ENCODE results near the gene UBASH3B. TPM values are rescaled to one million over a fixed set of nuclear protein-coding genes. Genes with fewer than 3 reads are reported as not detected.

The UBASH3B gene
- total RNA-seq, 2 experiments from 2014 or later = 54.7 to 73.0 TPM

GRCh38 chr11:122671400-122671891 is 15.9 kb downstream of the UBASH3B start:
- Histone ChIP-seq H2AFZ (ENCODE audit: low read length) (no peak overlapping the region), H3K4me1 (ENCODE audit: insufficient read depth, low read length, poor library complexity, severe bottlenecking) (peaks cover 99% of the 10 kb centered on the region), H3K4me2 (ENCODE audit: low read length) (no peak overlapping the region), H4K20me1 (ENCODE audit: insufficient read depth, low read length) (no peaks in the 10 kb centered on the region), H3K36me3 (ENCODE audit: insufficient read depth, low read length) (peaks cover 40% of the 10 kb centered on the region), H3K4me3 (ENCODE audit: low read depth, low read length, poor library complexity, severe bottlenecking) (no peak overlapping the region), H3K27ac (ENCODE audit: low read depth, low read length, poor library complexity, severe bottlenecking) (peak overlapping the region; percentile 36), H3K79me2 (ENCODE audit: insufficient read depth, low read depth, low read length) (peaks cover 68% of the 10 kb centered on the region), H3K9me2 (ENCODE audit: insufficient read depth, low read length) (no peaks in the 10 kb centered on the region), H3K9me3 (ENCODE audit: low read length) (peaks cover 7% of the 10 kb centered on the region; the same call in 1 of the 2 replicates)
- CTCF ChIA-PET (ENCODE audit: unreplicated experiment) = interaction anchor here (1.0 kb wide), 1 partner anchor 85 kb away, joined by 3 read pairs; no protein-coding TSS in a partner anchor
- intact Hi-C loops (cut with micrococcal nuclease; ENCODE audit: unreplicated experiment) = no loop called here
- POLR2A ChIA-PET = interaction anchor here (1.1 to 10.9 kb wide), 4 partner anchors 14 to 76 kb away, joined by 5 to 175 read pairs (median 57); partner anchors contain the start of gene UBASH3B
- TF ChIP-seq EZH2phosphoT487 (IDR thresholded peaks at IDR 0.05; ENCODE audit: borderline replicate concordance, low read depth, low read length) = no peak
- TF ChIP-seq CTCF (conservative IDR thresholded peaks at IDR 0.05; ENCODE audit: low read length) = no peak
- BruUV-seq (replicated peaks) = no TSS peak
- peak; percentile 50 for DNase-seq (ENCODE audit: low spot score)

GRCh38 chr11:122672892-122673291 is 17.4 kb downstream of the UBASH3B start:
- no peak overlapping the region for H3K27ac ChIP-seq (ENCODE audit: low read depth, low read length, poor library complexity, severe bottlenecking)
- peaks cover 7% of the 10 kb centered on the region; the same call in 1 of the 2 replicates for H3K9me3 ChIP-seq (ENCODE audit: low read length)
- no TSS peak for BruUV-seq (replicated peaks)
- CTCF ChIA-PET (ENCODE audit: unreplicated experiment) = no interaction called here
- H4K20me1 ChIP-seq (ENCODE audit: insufficient read depth, low read length) = no peaks in the 10 kb centered on the region
- no peak for TF ChIP-seq CTCF (conservative IDR thresholded peaks at IDR 0.05; ENCODE audit: low read length)
- no peak for TF ChIP-seq EZH2phosphoT487 (IDR thresholded peaks at IDR 0.05; ENCODE audit: borderline replicate concordance, low read depth, low read length)
- no peak overlapping the region for H3K4me3 ChIP-seq (ENCODE audit: low read depth, low read length, poor library complexity, severe bottlenecking)
- peaks cover 39% of the 10 kb centered on the region for H3K36me3 ChIP-seq (ENCODE audit: insufficient read depth, low read length)
- POLR2A ChIA-PET = interaction anchor here (0.9 to 6.4 kb wide), 4 partner anchors 17 to 73 kb away, joined by 4 to 57 read pairs (median 10); partner anchors contain the start of gene UBASH3B
- no peaks in the 10 kb centered on the region for H3K9me2 ChIP-seq (ENCODE audit: insufficient read depth, low read length)
- peaks cover 60% of the 10 kb centered on the region for H3K79me2 ChIP-seq (ENCODE audit: insufficient read depth, low read depth, low read length)
- intact Hi-C loops (cut with micrococcal nuclease; ENCODE audit: unreplicated experiment) = no loop called here
- H2AFZ ChIP-seq (ENCODE audit: low read length) = no peak overlapping the region
- H3K4me1 ChIP-seq (ENCODE audit: insufficient read depth, low read length, poor library complexity, severe bottlenecking) = peaks cover 85% of the 10 kb centered on the region
- DNase-seq (ENCODE audit: low spot score) = no peak
- H3K4me2 ChIP-seq (ENCODE audit: low read length) = no peak overlapping the region

- DNase-seq (ENCODE audit: low spot score) = no peak
- H3K4me3 ChIP-seq (ENCODE audit: low read depth, low read length, poor library complexity, severe bottlenecking) = no peak overlapping the region
- no TSS peak for BruUV-seq (replicated peaks)
- H3K27ac ChIP-seq (ENCODE audit: low read depth, low read length, poor library complexity, severe bottlenecking) = peak overlapping the region; percentile 26
- H2AFZ ChIP-seq (ENCODE audit: low read length) = no peak overlapping the region
- TF ChIP-seq CTCF (conservative IDR thresholded peaks at IDR 0.05; ENCODE audit: low read length) = no peak
- no peak for TF ChIP-seq EZH2phosphoT487 (IDR thresholded peaks at IDR 0.05; ENCODE audit: borderline replicate concordance, low read depth, low read length)
- H3K4me1 ChIP-seq (ENCODE audit: insufficient read depth, low read length, poor library complexity, severe bottlenecking) = peaks cover 76% of the 10 kb centered on the region
- H3K4me2 ChIP-seq (ENCODE audit: low read length) = peak overlapping the region; percentile 30; the same call in 1 of the 2 replicates
- ChIA-PET CTCF (ENCODE audit: unreplicated experiment) (interaction anchor here (0.7 to 2.7 kb wide), 5 partner anchors 9 to 82 kb away, joined by 3 to 7 read pairs (median 3); no protein-coding TSS in a partner anchor), POLR2A (interaction anchor here (0.5 to 6.4 kb wide), 13 partner anchors 9 to 82 kb away, joined by 3 to 57 read pairs (median 7); partner anchors contain the start of gene UBASH3B)
- peaks cover 39% of the 10 kb centered on the region for H3K36me3 ChIP-seq (ENCODE audit: insufficient read depth, low read length)
- peaks cover 7% of the 10 kb centered on the region; the same call in 1 of the 2 replicates for H3K9me3 ChIP-seq (ENCODE audit: low read length)
- intact Hi-C loops (cut with micrococcal nuclease; ENCODE audit: unreplicated experiment) = no loop called here
- no peaks in the 10 kb centered on the region for H3K9me2 ChIP-seq (ENCODE audit: insufficient read depth, low read length)
- no peaks in the 10 kb centered on the region for H4K20me1 ChIP-seq (ENCODE audit: insufficient read depth, low read length)
- peaks cover 60% of the 10 kb centered on the region for H3K79me2 ChIP-seq (ENCODE audit: insufficient read depth, low read depth, low read length)
Observed at GRCh38 chr11:122673701-122674100, 18.2 kb downstream of the UBASH3B start.

Data from OCI-LY7 (cell line).